Suprapubic skin (tissue), 4 donors: ENCODE results near the gene UHRF2.

Experiments used
- POLR2A ChIP-seq, 2 donors: fragments of 450-650 bp; IDR thresholded peaks; one replicate each; pipeline ENCODE4 v1.6.1; 2017; ENCODE audit warnings: antibody characterized with exemption in 2 of 2, mild to moderate bottlenecking in 2 of 2, moderate library complexity in 2 of 2
- POLR2AphosphoS5 ChIP-seq, 3 donors: sonication (generic); formaldehyde crosslinking; IDR thresholded peaks; one replicate each; pipeline ENCODE4 v1.6.1; 2017; ENCODE audit warnings: antibody characterized with exemption in 3 of 3
- TF ChIP-seq, protein P1 (sequence below), 2 donors: fragments of 200-600 bp in 1 of 2; fragments of 450-650 bp in 1 of 2; sonication (generic) in 1 of 2; IDR thresholded peaks; one replicate each; pipeline ENCODE4 v1.5.1; 2016 to 2019; ENCODE audit warnings: antibody characterized with exemption in 2 of 2, mild to moderate bottlenecking in 1 of 2, moderate library complexity in 1 of 2

DNA sequence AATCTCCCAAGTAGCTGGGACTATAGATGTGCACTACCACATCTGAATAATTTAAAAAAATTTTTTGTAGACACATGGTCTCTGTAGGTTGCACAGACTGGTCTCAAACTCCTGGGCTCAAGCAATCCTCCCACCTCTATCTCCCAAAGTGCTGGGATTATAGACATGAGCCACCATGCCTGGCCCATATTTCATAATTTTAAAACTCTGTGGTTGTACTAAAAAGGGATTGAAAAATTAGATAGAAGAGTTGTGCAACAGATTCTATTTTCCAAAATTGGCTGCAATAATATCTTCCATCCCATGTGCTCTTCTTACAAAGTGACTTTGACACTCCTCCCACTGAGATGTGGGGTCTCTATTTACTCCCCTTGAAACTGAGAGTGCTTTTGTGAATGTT, 7.6 kb upstream of the UHRF2 start:
- TF ChIP-seq, protein P1, sequence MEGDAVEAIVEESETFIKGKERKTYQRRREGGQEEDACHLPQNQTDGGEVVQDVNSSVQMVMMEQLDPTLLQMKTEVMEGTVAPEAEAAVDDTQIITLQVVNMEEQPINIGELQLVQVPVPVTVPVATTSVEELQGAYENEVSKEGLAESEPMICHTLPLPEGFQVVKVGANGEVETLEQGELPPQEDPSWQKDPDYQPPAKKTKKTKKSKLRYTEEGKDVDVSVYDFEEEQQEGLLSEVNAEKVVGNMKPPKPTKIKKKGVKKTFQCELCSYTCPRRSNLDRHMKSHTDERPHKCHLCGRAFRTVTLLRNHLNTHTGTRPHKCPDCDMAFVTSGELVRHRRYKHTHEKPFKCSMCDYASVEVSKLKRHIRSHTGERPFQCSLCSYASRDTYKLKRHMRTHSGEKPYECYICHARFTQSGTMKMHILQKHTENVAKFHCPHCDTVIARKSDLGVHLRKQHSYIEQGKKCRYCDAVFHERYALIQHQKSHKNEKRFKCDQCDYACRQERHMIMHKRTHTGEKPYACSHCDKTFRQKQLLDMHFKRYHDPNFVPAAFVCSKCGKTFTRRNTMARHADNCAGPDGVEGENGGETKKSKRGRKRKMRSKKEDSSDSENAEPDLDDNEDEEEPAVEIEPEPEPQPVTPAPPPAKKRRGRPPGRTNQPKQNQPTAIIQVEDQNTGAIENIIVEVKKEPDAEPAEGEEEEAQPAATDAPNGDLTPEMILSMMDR (IDR thresholded peaks at IDR 0.05), result no peak
- no peak for TF ChIP-seq POLR2A (IDR thresholded peaks at IDR 0.05)
- no peak for TF ChIP-seq POLR2AphosphoS5 (IDR thresholded peaks at IDR 0.05)
